Omental fat pad (tissue), 4 donors: ENCODE results near the gene MAN1C1. TPM values are rescaled to one million over a fixed set of nuclear protein-coding genes. Genes with fewer than 3 reads are reported as not detected.

Source experiments
- ATAC-seq: fragments of 150-250 bp; one replicate; pipeline ENCODE4 v1.9.1; 2016; ENCODE audit warnings: mild to moderate bottlenecking, moderate library complexity; ENCODE audit not compliant: low FRiP score
- DNase-seq: peaks from one replicate; pipeline ENCODE4 v3.0.0-alpha.2; 2019; ENCODE audit warnings: low spot score
- total RNA-seq, 4 donors: library from RNA; depleted of rRNA; stranded (reverse); fragments of >200 nt; gene quantifications; one replicate each; pipeline ENCODE4 v1.1.0, GENCODE V29; 2016
- TF ChIP-seq, protein P1 (sequence below), 3 donors: fragments of 450-650 bp; IDR thresholded peaks; one replicate each; pipeline ENCODE4 v1.5.1; 2016 to 2017; ENCODE audit warnings: antibody characterized with exemption in 3 of 3, mild to moderate bottlenecking in 3 of 3, moderate library complexity in 2 of 3

MAN1C1 gene
- total RNA-seq, 4 donors from 2014 or later: 21.0 to 47.4 (median 24.4) TPM

DNA sequence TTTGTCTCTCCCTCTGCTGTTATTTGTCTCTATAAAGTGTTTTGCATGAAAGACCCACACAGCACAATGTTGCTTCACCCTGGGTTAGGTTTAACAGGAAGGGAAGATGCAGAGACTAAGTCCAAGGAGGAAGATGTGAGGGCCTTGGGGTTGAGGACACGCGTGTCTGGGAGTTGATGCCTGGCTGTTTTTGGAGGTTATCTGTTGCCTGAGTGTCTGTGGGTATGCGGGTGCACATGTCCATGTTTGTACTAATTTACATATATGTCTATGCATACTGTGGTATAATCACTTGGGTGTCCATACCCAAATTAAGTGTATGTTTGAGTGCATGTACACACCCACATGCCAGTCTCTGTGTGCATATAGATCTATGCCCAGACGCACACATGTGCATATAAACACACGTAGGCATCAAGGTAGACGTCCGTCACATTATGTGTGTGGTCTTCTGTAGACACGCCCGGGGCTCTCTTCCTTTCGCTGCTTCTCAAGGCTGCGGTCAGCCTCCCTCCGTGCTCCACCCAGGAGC lies 962 bp upstream of the MAN1C1 start:
- no peak for DNase-seq
- TF ChIP-seq, protein P1, sequence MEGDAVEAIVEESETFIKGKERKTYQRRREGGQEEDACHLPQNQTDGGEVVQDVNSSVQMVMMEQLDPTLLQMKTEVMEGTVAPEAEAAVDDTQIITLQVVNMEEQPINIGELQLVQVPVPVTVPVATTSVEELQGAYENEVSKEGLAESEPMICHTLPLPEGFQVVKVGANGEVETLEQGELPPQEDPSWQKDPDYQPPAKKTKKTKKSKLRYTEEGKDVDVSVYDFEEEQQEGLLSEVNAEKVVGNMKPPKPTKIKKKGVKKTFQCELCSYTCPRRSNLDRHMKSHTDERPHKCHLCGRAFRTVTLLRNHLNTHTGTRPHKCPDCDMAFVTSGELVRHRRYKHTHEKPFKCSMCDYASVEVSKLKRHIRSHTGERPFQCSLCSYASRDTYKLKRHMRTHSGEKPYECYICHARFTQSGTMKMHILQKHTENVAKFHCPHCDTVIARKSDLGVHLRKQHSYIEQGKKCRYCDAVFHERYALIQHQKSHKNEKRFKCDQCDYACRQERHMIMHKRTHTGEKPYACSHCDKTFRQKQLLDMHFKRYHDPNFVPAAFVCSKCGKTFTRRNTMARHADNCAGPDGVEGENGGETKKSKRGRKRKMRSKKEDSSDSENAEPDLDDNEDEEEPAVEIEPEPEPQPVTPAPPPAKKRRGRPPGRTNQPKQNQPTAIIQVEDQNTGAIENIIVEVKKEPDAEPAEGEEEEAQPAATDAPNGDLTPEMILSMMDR (IDR thresholded peaks at IDR 0.05): no peak
- no peak for ATAC-seq

DNA sequence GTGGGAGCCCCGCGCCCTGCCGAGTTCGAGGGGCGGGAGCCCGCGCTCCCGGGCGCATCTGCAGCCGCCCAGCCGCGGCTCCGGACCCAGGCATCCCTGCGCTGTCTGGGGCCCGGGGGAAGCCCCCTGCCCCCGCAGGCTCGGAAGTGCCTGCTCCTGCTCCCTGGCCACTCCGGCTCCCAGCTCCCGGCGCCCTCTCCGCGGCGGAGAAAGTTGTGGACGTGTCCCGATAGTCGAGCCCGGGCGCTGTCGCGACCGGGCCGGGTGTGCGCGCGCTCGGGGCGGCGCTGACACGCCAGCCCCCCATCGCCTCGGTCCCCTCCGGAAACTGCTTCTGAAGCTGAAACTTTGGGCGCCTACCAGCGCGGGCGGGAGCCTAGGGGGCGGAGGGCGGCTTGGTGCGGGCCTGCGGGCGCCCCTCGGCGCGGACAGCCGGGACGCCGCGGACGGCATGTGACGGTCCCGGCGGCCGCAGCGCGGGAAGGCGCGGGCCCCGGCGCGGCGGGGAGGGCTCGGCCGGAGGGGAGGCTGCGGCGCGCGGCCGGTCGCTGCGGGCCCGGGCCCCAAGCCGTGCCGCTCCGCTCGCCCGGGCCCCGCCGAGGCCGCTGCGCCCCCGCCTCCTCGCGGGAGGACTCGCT lies 515 bp downstream of the MAN1C1 start:
- TF ChIP-seq, protein P1 (IDR thresholded peaks at IDR 0.05): no peak
- DNase-seq: no peak
- no peak for ATAC-seq

DNA sequence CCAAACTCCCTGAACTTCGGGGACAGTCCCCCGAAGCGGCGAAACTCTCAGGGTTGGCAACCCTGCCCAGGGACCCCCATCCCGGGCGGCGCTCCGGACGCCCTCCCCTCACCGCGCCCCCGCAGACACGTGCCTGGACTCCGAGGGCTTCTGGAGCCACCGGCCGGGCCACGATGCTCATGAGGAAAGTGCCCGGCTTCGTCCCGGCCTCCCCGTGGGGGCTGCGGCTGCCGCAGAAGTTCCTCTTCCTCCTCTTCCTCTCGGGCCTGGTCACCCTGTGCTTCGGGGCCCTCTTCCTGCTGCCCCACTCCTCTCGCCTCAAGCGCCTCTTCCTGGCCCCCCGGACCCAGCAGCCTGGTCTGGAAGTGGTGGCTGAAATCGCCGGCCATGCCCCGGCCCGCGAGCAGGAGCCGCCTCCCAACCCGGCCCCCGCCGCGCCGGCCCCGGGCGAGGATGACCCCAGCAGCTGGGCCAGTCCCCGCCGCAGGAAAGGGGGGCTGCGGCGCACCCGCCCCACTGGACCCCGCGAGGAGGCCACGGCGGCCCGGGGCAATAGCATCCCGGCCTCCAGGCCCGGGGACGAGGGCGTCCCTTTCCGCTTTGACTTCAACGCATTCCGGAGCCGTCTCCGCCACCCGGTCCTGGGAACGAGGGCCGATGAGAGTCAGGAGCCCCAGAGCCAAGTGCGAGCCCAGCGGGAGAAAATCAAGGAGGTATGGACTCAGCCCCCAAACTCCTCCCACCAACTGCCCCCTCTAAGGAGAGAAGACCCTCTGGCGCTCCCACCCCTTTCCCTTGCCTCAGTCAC lies 1.2 kb downstream of the MAN1C1 start:
- ATAC-seq: no peak
- TF ChIP-seq, protein P1 (IDR thresholded peaks at IDR 0.05): no peak
- DNase-seq: no peak

DNA sequence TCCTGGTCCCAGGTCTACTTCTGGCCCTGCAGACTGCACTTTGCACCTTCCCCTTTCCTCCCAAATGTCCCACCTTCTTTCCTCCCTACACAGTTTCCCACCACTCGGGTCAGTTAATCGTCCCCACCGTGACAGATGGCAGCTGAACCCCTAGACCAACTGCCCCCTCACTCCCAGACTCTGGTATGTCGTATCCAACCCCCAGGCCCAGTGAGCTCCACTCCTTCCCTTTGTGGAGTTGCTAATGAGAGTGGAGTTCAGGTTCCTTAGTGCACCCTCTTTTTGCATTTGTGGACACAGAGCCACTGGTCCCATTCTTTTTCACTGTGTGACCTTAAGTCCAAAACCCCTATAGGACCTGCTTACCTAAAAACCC lies 1.8 kb downstream of the MAN1C1 start:
- no peak for DNase-seq
- TF ChIP-seq, protein P1 (IDR thresholded peaks at IDR 0.05): no peak
- ATAC-seq: no peak

DNA sequence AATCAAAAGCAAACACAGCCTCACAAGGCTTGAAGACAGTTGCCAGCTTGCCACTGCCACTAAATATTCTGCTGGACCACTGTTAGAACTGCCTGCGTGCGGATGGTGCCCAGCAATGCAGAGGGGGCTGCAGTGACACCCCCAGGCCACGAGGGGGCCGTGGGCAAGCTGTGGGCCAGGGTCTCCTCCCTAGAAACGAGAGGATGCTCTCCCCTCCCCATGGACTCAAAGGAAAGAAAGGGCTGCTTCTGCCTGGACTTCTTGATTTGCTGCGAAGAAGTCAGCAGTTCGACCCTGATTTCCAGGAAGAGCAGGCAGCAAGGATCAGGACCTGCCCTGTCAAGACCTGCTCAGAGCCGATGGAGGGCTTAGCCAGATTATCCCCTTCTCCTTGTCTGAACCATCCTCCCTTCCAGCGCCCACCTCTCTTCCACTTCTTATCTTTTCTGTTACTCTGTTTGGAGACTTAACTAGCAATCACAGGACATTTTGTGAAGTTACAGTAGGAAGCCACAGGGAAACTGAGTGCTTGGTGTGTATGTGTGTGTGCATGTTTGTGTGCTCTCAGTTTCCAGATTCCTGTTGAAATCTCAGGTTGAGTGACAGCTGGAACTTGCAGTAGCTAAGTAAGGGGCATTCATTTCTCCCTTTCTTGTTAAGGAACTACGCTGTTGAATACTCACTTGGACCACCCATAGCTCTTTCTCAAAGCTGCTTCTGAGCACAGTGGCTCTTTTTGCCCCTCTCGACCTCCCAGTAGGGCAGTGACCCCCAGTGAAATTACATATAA lies 2.7 kb downstream of the MAN1C1 start:
- DNase-seq (no peak), ATAC-seq (no peak)
- TF ChIP-seq, protein P1 (IDR thresholded peaks at IDR 0.05): peak in 1 of 3 donors; percentile 77

DNA sequence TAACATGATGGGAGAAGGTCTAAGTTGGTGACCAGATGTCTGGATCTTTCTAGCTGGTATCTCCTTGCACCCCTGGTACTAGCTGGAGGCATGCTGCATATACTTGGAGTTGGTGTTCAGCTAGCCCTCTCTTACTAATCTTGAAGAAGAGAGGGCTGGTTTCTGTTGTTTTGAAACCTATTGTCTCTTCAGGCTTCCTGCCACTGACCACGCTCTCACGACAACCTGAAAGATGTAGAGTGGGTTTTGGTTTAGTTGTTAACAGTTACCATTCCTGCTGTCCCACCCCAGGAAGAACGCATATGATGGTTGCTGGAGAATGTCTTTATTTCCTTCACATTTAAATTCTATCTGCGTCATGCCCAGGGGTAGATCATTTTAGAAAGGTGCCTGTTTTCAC lies 3.6 kb downstream of the MAN1C1 start:
- ATAC-seq (no peak), DNase-seq (no peak)
- TF ChIP-seq, protein P1 (IDR thresholded peaks at IDR 0.05): no peak
